Daoy (cell line): ENCODE measurements around the gene VIT. TPM values are rescaled to one million over a fixed set of nuclear protein-coding genes. Genes with fewer than 3 reads are reported as not detected.

ENCODE experiments used
- DNase-seq: peaks from one replicate; pipeline ENCODE4 v3.0.0-alpha.2; 2015; ENCODE audit warnings: low read depth
- total RNA-seq: library from RNA; depleted of rRNA; stranded (reverse); fragments of >200 nt; shearing (Covaris generic); gene quantifications from 2 replicates; pipeline ENCODE4 v1.2.3, GENCODE V29; 2014; rRNA removed

VIT gene
- total RNA-seq, 1 experiment from 2014 or later, result not detected

DNA sequence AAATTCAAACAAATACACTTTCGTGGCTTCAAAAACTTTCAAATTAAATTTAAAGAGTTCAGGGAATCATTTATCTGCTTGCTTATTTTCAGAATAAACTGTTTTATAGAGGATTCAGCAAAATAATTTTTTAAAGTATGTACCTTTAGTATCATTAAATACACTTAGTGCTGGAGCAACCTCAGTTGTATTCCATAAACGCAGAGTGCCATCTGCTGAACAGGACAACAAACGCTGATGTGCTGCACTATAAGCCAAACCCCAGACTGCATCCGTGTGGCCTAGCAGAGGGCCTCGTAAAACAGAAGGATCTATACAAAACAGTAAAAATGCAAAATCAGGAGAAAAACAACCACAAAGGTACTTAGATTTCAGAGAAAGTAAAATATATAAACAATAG, 161.2 kb downstream of the VIT start:
- DNase-seq, result no peak

DNA sequence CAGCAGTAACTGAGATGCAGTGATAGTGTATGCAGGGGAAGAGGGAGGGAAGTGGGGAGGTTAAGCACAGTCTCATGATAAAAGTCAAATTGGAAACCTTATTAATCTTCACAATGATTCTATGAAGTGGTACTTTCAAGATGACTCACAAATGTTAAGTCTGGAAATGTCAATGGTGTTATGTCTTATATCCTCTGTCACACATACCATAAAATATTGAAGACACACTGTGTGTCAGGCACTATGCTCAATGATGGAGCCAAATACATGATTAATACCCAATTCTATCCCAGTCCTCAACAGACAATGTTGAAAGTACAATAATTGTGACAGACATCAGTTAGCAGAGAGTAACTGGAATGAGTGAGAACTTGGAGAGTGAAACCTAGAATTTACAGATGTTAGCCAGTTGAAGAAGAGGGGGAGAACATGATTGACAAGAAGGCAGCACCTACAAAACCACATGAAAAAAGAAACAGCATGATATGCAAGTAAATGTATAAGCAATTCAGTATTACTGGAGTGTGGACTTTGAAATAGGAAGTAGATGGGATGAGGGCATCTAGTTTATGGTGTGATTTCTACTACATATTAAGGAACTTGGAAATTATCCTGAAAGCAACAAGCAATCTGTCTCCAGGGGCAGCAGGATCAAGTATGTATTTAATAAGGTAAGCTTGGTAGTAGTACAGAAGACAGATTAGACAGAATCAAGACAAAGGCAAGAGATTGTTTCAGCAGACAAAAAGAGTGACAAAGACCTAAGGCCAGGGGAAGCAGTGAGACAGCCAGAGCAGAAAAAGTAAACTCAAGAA, 162.3 kb downstream of the VIT start:
- DNase-seq, result no peak

DNA sequence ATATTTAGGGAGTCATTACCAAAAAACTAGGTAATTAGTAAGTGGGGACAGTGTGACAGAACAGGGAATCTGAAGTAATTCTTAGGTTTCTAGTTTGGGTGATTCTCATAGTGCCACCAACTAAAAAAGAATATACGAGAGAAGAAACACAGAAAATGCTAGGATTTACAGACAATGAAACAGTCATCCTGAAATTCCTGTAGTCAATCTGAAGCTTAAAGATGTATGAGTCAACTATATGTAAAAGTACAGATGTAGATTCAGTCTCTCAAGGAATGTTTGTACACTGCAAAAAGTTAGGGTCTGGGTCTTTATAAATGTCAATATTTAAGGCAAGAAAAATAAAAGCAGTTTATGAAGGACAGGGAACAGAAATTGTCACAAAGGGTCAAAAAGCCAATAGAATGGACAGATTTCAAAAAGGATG, 162.9 kb downstream of the VIT start:
- DNase-seq, result no peak

DNA sequence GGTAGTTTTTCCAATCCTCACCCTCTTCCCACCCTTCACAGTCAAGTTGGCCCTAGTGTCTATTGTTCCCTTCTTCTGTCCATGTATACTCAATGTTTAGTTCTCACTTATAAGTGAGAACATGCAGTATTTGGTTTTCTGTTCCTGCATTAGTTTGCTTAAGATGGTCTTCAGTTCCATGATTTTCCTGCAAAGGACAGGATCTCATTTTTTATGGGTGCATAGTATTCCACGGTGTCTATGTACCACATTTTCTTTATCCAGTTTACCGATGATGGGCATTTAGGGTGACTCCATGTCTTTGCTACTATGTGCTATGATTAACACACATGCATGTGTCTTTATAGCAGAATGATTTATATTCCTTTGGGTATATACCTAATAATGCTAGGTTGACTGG, 165.4 kb downstream of the VIT start:
- DNase-seq, result no peak

Other genes starting within 250 kb of the VIT start
- 57.7 and 60.4 TPM in 2 replicates for gene FEZ2, start 98.5 kb upstream of the VIT start, total RNA-seq